H9 (cell line): ENCODE data around the gene TACC2. TPM values are rescaled to one million over a fixed set of nuclear protein-coding genes. Genes with fewer than 3 reads are reported as not detected.

ENCODE experiments used
- DNase-seq: peaks from one replicate; pipeline ENCODE4 v3.0.0-alpha.2; 2017
- H2AFZ ChIP-seq: one replicate; pipeline ENCODE4 v1.6.1; 2013; ENCODE audit warnings: mild to moderate bottlenecking, low read length, control low read depth, moderate library complexity
- H2AK5ac ChIP-seq: 2 replicates; pipeline ENCODE4 v1.6.1; 2013; ENCODE audit warnings: low read length, control low read depth, mixed read lengths; ENCODE audit not compliant: insufficient read length
- H2BK120ac ChIP-seq: one replicate; pipeline ENCODE4 v1.6.1; 2013; ENCODE audit warnings: low read depth, mild to moderate bottlenecking, low read length, control low read depth, inconsistent platforms; ENCODE audit not compliant: poor library complexity, severe bottlenecking
- H2BK12ac ChIP-seq: 2 replicates; pipeline ENCODE4 v1.6.1; 2013; ENCODE audit warnings: low read length, control low read depth, mixed read lengths, low read depth; ENCODE audit not compliant: insufficient read length
- H2BK15ac ChIP-seq: 2 replicates; pipeline ENCODE4 v1.6.1; 2013; ENCODE audit warnings: low read depth, low read length, control low read depth
- H2BK20ac ChIP-seq: one replicate; pipeline ENCODE4 v1.6.1; 2013; ENCODE audit warnings: low read depth, mild to moderate bottlenecking, low read length, control low read depth, inconsistent platforms; ENCODE audit not compliant: poor library complexity, severe bottlenecking
- H2BK5ac ChIP-seq: 2 replicates; pipeline ENCODE4 v1.6.1; 2013; ENCODE audit warnings: low read length, control low read depth, mixed read lengths; ENCODE audit not compliant: insufficient read length
- H3K14ac ChIP-seq: 2 replicates; pipeline ENCODE4 v1.6.1; 2013; ENCODE audit warnings: low read length, control low read depth; ENCODE audit not compliant: insufficient read depth
- H3K18ac ChIP-seq: 2 replicates; pipeline ENCODE4 v1.6.1; 2013; ENCODE audit warnings: low read depth, mild to moderate bottlenecking, mixed read lengths, low read length, control low read depth; ENCODE audit not compliant: insufficient read length
- H3K23ac ChIP-seq: 2 replicates; pipeline ENCODE4 v1.6.1; 2013; ENCODE audit warnings: low read length, control low read depth, mixed read lengths, low read depth; ENCODE audit not compliant: insufficient read length
- H3K23me2 ChIP-seq: 2 replicates; pipeline ENCODE4 v1.6.1; 2013; ENCODE audit warnings: low read depth, mild to moderate bottlenecking, mixed read lengths, low read length, control low read depth; ENCODE audit not compliant: insufficient read length, poor library complexity, severe bottlenecking
- H3K27ac ChIP-seq: 2 replicates; pipeline ENCODE4 v1.5.1; 2013; ENCODE audit warnings: low read length, control low read depth, mixed read lengths, low read depth; ENCODE audit not compliant: insufficient read length
- H3K27me3 ChIP-seq: 2 replicates; pipeline ENCODE4 v1.6.1; 2013; ENCODE audit warnings: low read length, control low read depth, inconsistent platforms; ENCODE audit not compliant: insufficient read depth
- H3K4ac ChIP-seq: 2 replicates; pipeline ENCODE4 v1.6.1; 2013; ENCODE audit warnings: low read depth, mild to moderate bottlenecking, control low read depth, inconsistent platforms, low read length, moderate library complexity
- H3K4me1 ChIP-seq: 2 replicates; pipeline ENCODE4 v1.6.1; 2013; ENCODE audit warnings: low read length, control low read depth, inconsistent platforms; ENCODE audit not compliant: insufficient read depth
- H3K4me2 ChIP-seq: 2 replicates; pipeline ENCODE4 v1.6.1; 2013; ENCODE audit warnings: low read length, control low read depth, mixed read lengths; ENCODE audit not compliant: insufficient read length, insufficient read depth
- H3K56ac ChIP-seq: 2 replicates; pipeline ENCODE4 v1.6.1; 2013; ENCODE audit warnings: low read depth, mild to moderate bottlenecking, mixed read lengths, low read length, control low read depth; ENCODE audit not compliant: insufficient read length
- H3K79me1 ChIP-seq: 2 replicates; pipeline ENCODE4 v1.6.1; 2013; ENCODE audit warnings: low read depth, mild to moderate bottlenecking, moderate library complexity, low read length, control low read depth, inconsistent platforms; ENCODE audit not compliant: insufficient read depth, poor library complexity, severe bottlenecking
- H3K79me2 ChIP-seq: 2 replicates; pipeline ENCODE4 v1.6.1; 2013; ENCODE audit warnings: low read length, control low read depth, inconsistent platforms; ENCODE audit not compliant: insufficient read depth
- H3K9ac ChIP-seq: 2 replicates; pipeline ENCODE4 v1.6.1; 2013; ENCODE audit warnings: low read length, control low read depth, mixed read lengths; ENCODE audit not compliant: insufficient read length; ENCODE audit errors: extremely low read depth
- H3K9me3 ChIP-seq: one replicate; pipeline ENCODE4 v1.6.1; 2013; ENCODE audit warnings: low read depth, low read length, inconsistent platforms; ENCODE audit not compliant: control insufficient read depth
- H3T11ph ChIP-seq: one replicate; pipeline ENCODE4 v1.6.1; 2013; ENCODE audit warnings: mild to moderate bottlenecking, low read length, control low read depth, inconsistent platforms
- H4K20me1 ChIP-seq: one replicate; pipeline ENCODE4 v1.6.1; 2013; ENCODE audit not compliant: control insufficient read depth, insufficient read length, insufficient read depth
- H4K5ac ChIP-seq: 2 replicates; pipeline ENCODE4 v1.6.1; 2013; ENCODE audit warnings: low read depth, mild to moderate bottlenecking, mixed read lengths, low read length, control low read depth; ENCODE audit not compliant: insufficient read length
- H4K8ac ChIP-seq: replicated peaks from 2 replicates; pipeline ENCODE4 v1.6.1; 2013; ENCODE audit warnings: low read length, control low read depth, mixed read lengths, low read depth; ENCODE audit not compliant: insufficient read length
- H4K91ac ChIP-seq: 2 replicates; pipeline ENCODE4 v1.6.1; 2013; ENCODE audit warnings: low read depth, mild to moderate bottlenecking, moderate library complexity, mixed read lengths, low read length, control low read depth; ENCODE audit not compliant: insufficient read length
- H3K27ac Mint-ChIP-seq, 3 experiments: 2 replicates in 2 of 3; 3 replicates in 1 of 3; pipeline ENCODE4 v1.8.0; 2020 to 2021; ENCODE audit warnings: mixed read lengths in 3 of 3, mild to moderate bottlenecking in 1 of 3, moderate library complexity in 1 of 3
- H3K27me3 Mint-ChIP-seq: 2 replicates; pipeline ENCODE4 v1.8.0; 2021; ENCODE audit warnings: low read depth, mild to moderate bottlenecking, moderate library complexity, mixed read lengths
- H3K36me3 Mint-ChIP-seq, 3 experiments: 2 replicates in 2 of 3; 3 replicates in 1 of 3; pipeline ENCODE4 v1.8.0; 2020 to 2021; ENCODE audit warnings: low read depth in 3 of 3, mixed read lengths in 3 of 3; ENCODE audit not compliant: insufficient read depth in 1 of 3
- H3K4me1 Mint-ChIP-seq, 2 experiments: 2 replicates each; pipeline ENCODE4 v1.8.0; 2020; ENCODE audit warnings: mixed read lengths in 2 of 2
- H3K4me3 Mint-ChIP-seq, 2 experiments: 2 replicates in 1 of 2; 3 replicates in 1 of 2; pipeline ENCODE4 v1.8.0; 2020 to 2021; ENCODE audit warnings: mild to moderate bottlenecking in 2 of 2, mixed read lengths in 2 of 2, moderate library complexity in 1 of 2
- H3K9me3 Mint-ChIP-seq, 2 experiments: 2 replicates in 1 of 2; 3 replicates in 1 of 2; pipeline ENCODE4 v1.8.0; 2020; ENCODE audit warnings: mild to moderate bottlenecking in 2 of 2, mixed read lengths in 2 of 2, moderate library complexity in 1 of 2
- CTCF ChIP-seq: fragments of 200-600 bp; sonication (generic); conservative IDR thresholded peaks from 3 replicates; pipeline ENCODE4 v1.8.0; 2021; ENCODE audit warnings: antibody characterized with exemption, mild to moderate bottlenecking
- WGBS: extraction: QIAGEN DNeasy Blood & Tissue Kit; methylation state at CpG from one replicate; pipeline ENCODE4 v1.1.7; 2013; ENCODE audit warnings: missing lambda C conversion rate, low lambda C conversion rate, mixed read lengths; ENCODE audit not compliant: insufficient read length; ENCODE audit errors: extremely low coverage; 5-methylcytosine and 5-hydroxymethylcytosine counted together
- total RNA-seq: library from RNA; stranded (reverse); gene quantifications from 2 replicates; pipeline ENCODE4 v1.2.1, GENCODE V29; 2021

Gene TACC2
- total RNA-seq, 1 experiment from 2014 or later, result 58.1 TPM

GRCh38 chr10:122236690-122237306 is 247.8 kb downstream of the TACC2 start:
- WGBS, result no CpG with 5 or more reads among the region's 5 CpGs
- Histone ChIP-seq H2BK120ac (no peak overlapping the region), H4K20me1 (no peaks in the 10 kb centered on the region), H3K79me1 (no peaks in the 10 kb centered on the region), H3K9me3 (no peaks in the 10 kb centered on the region), H3K14ac (no peak overlapping the region), H3K4ac (no peak overlapping the region), H3K23me2 (no peaks in the 10 kb centered on the region), H3K27ac (no peak overlapping the region), H3K79me2 (no peaks in the 10 kb centered on the region), H3K27me3 (no peaks in the 10 kb centered on the region), H4K8ac (no peak overlapping the region), H3K4me1 (no peaks in the 10 kb centered on the region), H2BK15ac (no peak overlapping the region), H3T11ph (no peak overlapping the region), H2AFZ (no peak overlapping the region), H2BK12ac (no peak overlapping the region), H2AK5ac (no peak overlapping the region), H4K91ac (no peak overlapping the region), H3K23ac (no peak overlapping the region), H3K56ac (no peak overlapping the region), H2BK5ac (no peak overlapping the region), H3K4me2 (no peak overlapping the region), H3K18ac (no peak overlapping the region), H4K5ac (no peak overlapping the region), H3K9ac (no peak overlapping the region), H2BK20ac (no peak overlapping the region)
- Mint-ChIP-seq H3K36me3 (peaks cover 33 to 55% (median 54%) of the 10 kb centered on the region in 3 experiments; a peak in 6 of 7 replicates), H3K4me3 (no peak overlapping the region), H3K27ac (no peak overlapping the region), H3K4me1 (no peaks in the 10 kb centered on the region), H3K9me3 (no peaks in the 10 kb centered on the region), H3K27me3 (no peaks in the 10 kb centered on the region)
- TF ChIP-seq CTCF, result no peak
- no peak for DNase-seq
